Neutrophil (primary cell): ENCODE data around the gene LRRC4C.

Experiments used
- H3K27ac ChIP-seq: fragments of 200-600 bp; sonication (generic); 2 replicates; pipeline ENCODE4 v1.5.1; 2016; ENCODE audit warnings: mild to moderate bottlenecking, moderate library complexity
- H3K27me3 ChIP-seq: fragments of 200-600 bp; sonication (generic); 2 replicates; pipeline ENCODE4 v1.6.0; 2016; ENCODE audit warnings: mild to moderate bottlenecking
- H3K36me3 ChIP-seq: fragments of 200-600 bp; sonication (generic); 2 replicates; pipeline ENCODE4 v1.5.1; 2017
- H3K4me1 ChIP-seq, 2 experiments: fragments of 200-600 bp in 1 of 2; sonication (generic) in 1 of 2; 1 replicate in 1 of 2; 2 replicates in 1 of 2; pipeline versions ENCODE4 v1.5.1 to v1.6.1; 2013 to 2016; ENCODE audit warnings: low read depth in 1 of 2, low read length in 1 of 2, mild to moderate bottlenecking in 1 of 2, moderate library complexity in 1 of 2; ENCODE audit not compliant: control insufficient read depth in 1 of 2, insufficient read depth in 1 of 2
- H3K4me3 ChIP-seq, 2 experiments: fragments of 200-600 bp in 1 of 2; sonication (generic) in 1 of 2; 1 replicate in 1 of 2; 2 replicates in 1 of 2; pipeline ENCODE4 v1.5.1; 2013 to 2016; ENCODE audit warnings: low read depth in 1 of 2, low read length in 1 of 2, mild to moderate bottlenecking in 1 of 2, moderate library complexity in 1 of 2
- H3K9me3 ChIP-seq: fragments of 200-600 bp; sonication (generic); 2 replicates; pipeline ENCODE4 v1.5.1; 2016
- TF ChIP-seq, protein P1 (sequence below): fragments of 200-600 bp; sonication (generic); IDR thresholded peaks from 2 replicates; pipeline ENCODE4 v1.5.1; 2016; ENCODE audit warnings: antibody characterized with exemption

LRRC4C gene

DNA sequence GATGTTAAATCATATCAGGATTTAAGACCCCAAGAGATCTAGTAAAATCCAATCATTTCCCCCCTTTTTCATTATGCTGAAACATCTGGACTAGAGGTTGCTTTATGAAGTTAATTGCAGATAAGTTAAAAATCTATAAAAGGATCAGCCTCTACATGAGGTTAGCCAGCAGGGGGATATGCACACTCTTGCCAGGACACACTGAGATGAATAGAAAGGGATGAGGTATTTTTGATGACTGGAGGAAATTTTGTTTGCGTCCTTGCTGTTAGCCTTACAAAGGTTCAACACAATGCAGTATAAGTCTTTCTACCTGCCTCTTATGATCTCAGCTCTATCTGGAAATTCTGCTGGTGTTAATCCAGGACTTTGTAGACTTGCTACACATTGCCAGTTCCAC lies 1034.3 kb downstream of the LRRC4C start:
- Histone ChIP-seq H3K4me3 (no peak overlapping the region), H3K27ac (no peak overlapping the region), H3K9me3 (no peaks in the 10 kb centered on the region), H3K4me1 (no peaks in the 10 kb centered on the region), H3K27me3 (no peaks in the 10 kb centered on the region), H3K36me3 (no peaks in the 10 kb centered on the region)
- TF ChIP-seq, protein P1, sequence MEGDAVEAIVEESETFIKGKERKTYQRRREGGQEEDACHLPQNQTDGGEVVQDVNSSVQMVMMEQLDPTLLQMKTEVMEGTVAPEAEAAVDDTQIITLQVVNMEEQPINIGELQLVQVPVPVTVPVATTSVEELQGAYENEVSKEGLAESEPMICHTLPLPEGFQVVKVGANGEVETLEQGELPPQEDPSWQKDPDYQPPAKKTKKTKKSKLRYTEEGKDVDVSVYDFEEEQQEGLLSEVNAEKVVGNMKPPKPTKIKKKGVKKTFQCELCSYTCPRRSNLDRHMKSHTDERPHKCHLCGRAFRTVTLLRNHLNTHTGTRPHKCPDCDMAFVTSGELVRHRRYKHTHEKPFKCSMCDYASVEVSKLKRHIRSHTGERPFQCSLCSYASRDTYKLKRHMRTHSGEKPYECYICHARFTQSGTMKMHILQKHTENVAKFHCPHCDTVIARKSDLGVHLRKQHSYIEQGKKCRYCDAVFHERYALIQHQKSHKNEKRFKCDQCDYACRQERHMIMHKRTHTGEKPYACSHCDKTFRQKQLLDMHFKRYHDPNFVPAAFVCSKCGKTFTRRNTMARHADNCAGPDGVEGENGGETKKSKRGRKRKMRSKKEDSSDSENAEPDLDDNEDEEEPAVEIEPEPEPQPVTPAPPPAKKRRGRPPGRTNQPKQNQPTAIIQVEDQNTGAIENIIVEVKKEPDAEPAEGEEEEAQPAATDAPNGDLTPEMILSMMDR: no peak

DNA sequence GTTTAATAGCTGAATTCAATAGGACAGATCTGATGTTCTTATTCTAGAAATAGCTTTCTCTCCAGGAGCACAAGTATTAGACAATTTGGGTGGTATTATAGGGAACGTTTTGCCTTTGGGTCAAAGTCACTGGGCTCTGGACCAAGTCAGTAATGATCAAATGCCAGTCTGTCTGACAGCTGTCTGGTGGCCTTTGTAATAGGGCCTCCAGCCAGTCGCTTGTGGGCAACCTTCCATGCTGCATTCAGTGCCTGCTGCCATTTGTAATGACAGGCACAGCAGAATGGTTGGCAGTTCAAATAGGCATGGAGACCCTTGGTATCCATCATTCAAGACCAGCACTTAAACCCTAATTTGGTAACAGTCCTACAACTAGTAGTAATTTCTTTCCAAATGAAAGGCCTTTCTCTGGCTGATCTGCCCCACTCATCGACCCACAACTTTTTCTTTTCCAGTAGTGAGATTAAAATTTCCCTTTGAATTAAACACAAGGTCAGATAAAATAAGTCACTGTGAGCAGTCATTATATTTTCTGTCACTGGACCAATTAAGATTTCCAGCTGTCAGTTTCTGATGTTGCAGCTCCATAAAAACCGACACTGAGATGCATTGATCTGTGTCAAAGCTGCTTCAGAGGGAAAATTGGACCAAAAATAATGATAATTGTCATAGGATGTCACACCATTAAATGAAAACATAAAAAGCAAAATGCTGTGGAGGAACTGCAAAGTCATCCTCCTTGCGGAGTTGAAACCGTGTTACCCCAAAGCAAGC lies 1038.1 kb downstream of the LRRC4C start:
- Histone ChIP-seq H3K4me3 (no peak overlapping the region), H3K36me3 (no peaks in the 10 kb centered on the region), H3K4me1 (no peaks in the 10 kb centered on the region), H3K27me3 (no peaks in the 10 kb centered on the region), H3K9me3 (no peaks in the 10 kb centered on the region), H3K27ac (no peak overlapping the region)
- TF ChIP-seq, protein P1: no peak

DNA sequence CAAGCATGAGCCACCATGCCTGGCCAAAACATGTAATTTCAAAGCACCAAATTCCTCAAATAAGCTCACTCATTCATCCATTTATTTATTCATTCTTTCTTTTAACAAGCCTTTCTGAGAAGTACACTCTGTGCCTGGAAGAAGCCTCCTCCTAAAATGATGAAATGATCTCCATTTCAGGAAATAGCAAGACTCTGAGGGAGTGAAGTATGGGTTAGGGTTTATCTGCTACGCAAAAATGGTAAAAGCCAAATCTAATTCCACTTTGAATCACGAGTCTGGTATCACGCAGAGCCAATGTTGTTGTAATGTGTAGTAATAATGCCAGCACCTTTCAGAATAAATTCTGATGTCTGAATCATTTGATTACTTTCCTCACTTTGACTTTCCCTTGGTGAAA lies 1041.8 kb downstream of the LRRC4C start:
- no peaks in the 10 kb centered on the region for H3K9me3 ChIP-seq

DNA sequence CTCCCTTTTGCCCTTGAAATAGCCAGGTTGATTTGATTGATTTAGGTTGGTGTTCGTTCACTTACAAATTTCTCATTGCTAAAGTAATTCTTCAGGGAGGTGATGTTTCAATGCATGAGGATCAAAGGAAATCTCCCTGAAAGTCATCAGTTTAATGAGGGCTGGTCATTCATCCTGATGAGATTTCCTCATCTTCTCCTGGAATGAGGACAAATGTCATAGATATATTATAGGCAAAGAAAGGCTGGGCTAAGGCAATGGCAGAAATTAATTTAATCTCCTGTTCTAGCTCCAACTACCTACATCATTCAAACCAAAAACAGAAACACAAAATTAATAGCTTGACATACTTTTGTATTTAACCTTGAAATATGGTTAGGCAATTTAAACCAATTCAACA lies 1052.1 kb downstream of the LRRC4C start:
- Histone ChIP-seq H3K9me3 (no peaks in the 10 kb centered on the region), H3K27me3 (no peaks in the 10 kb centered on the region), H3K27ac (no peak overlapping the region), H3K36me3 (no peaks in the 10 kb centered on the region), H3K4me3 (no peak overlapping the region), H3K4me1 (no peaks in the 10 kb centered on the region)
- TF ChIP-seq, protein P1: no peak

More for the DNA sequence above, 1041.8 kb downstream of the LRRC4C start:
- H3K27ac ChIP-seq: no peak overlapping the region
- H3K4me3 ChIP-seq: no peak overlapping the region
- TF ChIP-seq, protein P1: no peak
- no peaks in the 10 kb centered on the region for H3K27me3 ChIP-seq
- H3K4me1 ChIP-seq: no peaks in the 10 kb centered on the region
- H3K36me3 ChIP-seq: no peaks in the 10 kb centered on the region

DNA sequence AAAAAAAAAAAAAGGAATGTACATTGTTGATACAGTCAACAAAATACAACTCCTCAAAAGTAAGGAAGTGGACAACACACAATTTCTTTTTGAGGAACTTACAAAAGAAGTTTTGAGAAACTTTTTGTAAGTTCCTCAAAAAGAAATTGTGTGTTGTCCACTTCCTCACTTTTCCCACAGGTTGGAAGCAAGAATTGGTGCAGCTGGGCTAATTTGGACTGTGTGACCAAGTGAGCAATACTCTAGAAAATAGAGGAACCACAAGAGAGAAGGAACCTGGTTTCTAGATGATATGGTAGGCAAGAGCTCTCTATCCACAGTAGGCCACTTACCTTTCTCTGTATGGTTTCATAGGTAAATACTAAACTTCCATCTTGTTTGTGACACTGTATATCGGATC lies 1053.8 kb downstream of the LRRC4C start:
- no peaks in the 10 kb centered on the region for H3K9me3 ChIP-seq
- H3K4me3 ChIP-seq: no peak overlapping the region
- no peaks in the 10 kb centered on the region for H3K4me1 ChIP-seq
- TF ChIP-seq, protein P1: no peak
- H3K27me3 ChIP-seq: no peaks in the 10 kb centered on the region
- H3K36me3 ChIP-seq: no peaks in the 10 kb centered on the region
- H3K27ac ChIP-seq: no peak overlapping the region
